HCT116 (cell line): ENCODE data around the gene CCDC112.

Source experiments
- CEBPB ChIP-seq: IDR thresholded peaks from 2 replicates; pipeline ENCODE4 v1.6.1; 2012; ENCODE audit warnings: low read depth
- CTCF ChIP-seq, 3 experiments: fragments of 200-600 bp in 1 of 3; sonication (generic) in 1 of 3; IDR thresholded peaks in 2 of 3; conservative IDR thresholded peaks in 1 of 3; 2 replicates each; pipeline ENCODE4 v1.5.1; 2012 to 2017; ENCODE audit warnings: low read depth in 2 of 3, low read length in 2 of 3, antibody characterized with exemption in 1 of 3, borderline replicate concordance in 1 of 3, control low read depth in 1 of 3, mild to moderate bottlenecking in 1 of 3, mixed read lengths in 1 of 3, mixed run types in 1 of 3, moderate library complexity in 1 of 3; ENCODE audit not compliant: insufficient read depth in 1 of 3
- EZH2 ChIP-seq: fragments of 200-600 bp; sonication (generic); IDR thresholded peaks from 2 replicates; pipeline ENCODE4 v1.6.1; 2017; ENCODE audit warnings: antibody characterized with exemption, mixed run types
- EZH2phosphoT487 ChIP-seq: fragments of 200-600 bp; IDR thresholded peaks from 2 replicates; pipeline ENCODE4 v1.6.1; 2018; ENCODE audit warnings: antibody characterized with exemption, borderline replicate concordance
- JUND ChIP-seq: IDR thresholded peaks from 2 replicates; pipeline ENCODE4 v1.6.1; 2012
- POLR2A ChIP-seq: IDR thresholded peaks from 2 replicates; pipeline ENCODE4 v1.7.0; 2011; ENCODE audit warnings: borderline replicate concordance; ENCODE audit not compliant: insufficient read depth, insufficient read length; ENCODE audit errors: extremely low read depth
- POLR2AphosphoS5 ChIP-seq: IDR thresholded peaks from 2 replicates; pipeline ENCODE4 v1.6.1; 2011; ENCODE audit warnings: mild to moderate bottlenecking, low read depth, low read length, moderate library complexity
- SIN3A ChIP-seq: IDR thresholded peaks from 2 replicates; pipeline ENCODE4 v1.6.1; 2012; ENCODE audit warnings: low read depth
- TCF7L2 ChIP-seq: IDR thresholded peaks from 2 replicates; pipeline ENCODE4 v1.7.0; 2011; ENCODE audit warnings: borderline replicate concordance, inconsistent platforms; ENCODE audit not compliant: insufficient read depth, insufficient read length; ENCODE audit errors: extremely low read depth
- ZFX ChIP-seq: fragments of 450-650 bp; IDR thresholded peaks from 2 replicates; pipeline ENCODE4 v1.6.1; 2017

GRCh38 chr5:115313632-115314031 lies 17.2 kb upstream of the CCDC112 start:
- no peak for TF ChIP-seq POLR2A
- TF ChIP-seq CTCF (IDR thresholded peaks at IDR 0.05 in 2 of 3, conservative IDR thresholded peaks at IDR 0.05 in 1 of 3; ENCODE audit: borderline replicate concordance in 1 of 3, insufficient read depth in 1 of 3, low read depth in 2 of 3, low read length in 2 of 3) = no peak
- no peak for TF ChIP-seq EZH2
- TF ChIP-seq TCF7L2 = no peak
- TF ChIP-seq JUND = no peak
- TF ChIP-seq EZH2phosphoT487 = no peak
- no peak for TF ChIP-seq POLR2AphosphoS5
- no peak for TF ChIP-seq SIN3A
- TF ChIP-seq ZFX = no peak
- TF ChIP-seq CEBPB = no peak
